ENCODE data around the gene MEIOC. TPM values are rescaled to one million over a fixed set of nuclear protein-coding genes. Genes with fewer than 3 reads are reported as not detected.

MEIOC gene
- total and polyA plus RNA-seq, 2 of the 4 experiments (the other 2 are of a cell fraction), result 0.27 to 0.36 TPM

- Histone ChIP-seq H4K8ac (ENCODE audit: low read depth in 2 of 2, low read length in 2 of 2) (no peak overlapping the region), H3K9ac (ENCODE audit: low read depth, low read length) (no peak overlapping the region), H4K20me1 (ENCODE audit: insufficient read depth, low read length) (no peaks in the 10 kb centered on the region), H3K18ac (ENCODE audit: low read depth, low read length) (no peak overlapping the region), H2BK15ac (ENCODE audit: low read depth, low read length) (no peak overlapping the region), H3K27ac (ENCODE audit: insufficient read depth, low read length) (no peak overlapping the region), H3K9me3 (ENCODE audit: control insufficient read depth, insufficient read depth, low read length) (no peaks in the 10 kb centered on the region), H2BK20ac (ENCODE audit: low read depth, low read length) (no peak overlapping the region), H3K27me3 (ENCODE audit: control insufficient read depth, insufficient read depth, low read length) (peaks cover 10% of the 10 kb centered on the region), H3K4me1 (ENCODE audit: control insufficient read depth, insufficient read depth, low read length) (no peaks in the 10 kb centered on the region), H2AK9ac (replicated peaks; ENCODE audit: low read depth, low read length, poor library complexity) (no peak overlapping the region), H3K23ac (ENCODE audit: low read depth, low read length) (no peak overlapping the region), H2AK5ac (ENCODE audit: low read depth, low read length) (no peak overlapping the region), H2BK5ac (ENCODE audit: low read depth, low read length, poor library complexity, severe bottlenecking) (no peak overlapping the region), H2AFZ (replicated peaks; ENCODE audit: low read length, poor library complexity) (no peak overlapping the region), H3K36me3 (ENCODE audit: control insufficient read depth, insufficient read depth, low read length) (no peaks in the 10 kb centered on the region), H3K4ac (ENCODE audit: low read depth, low read length) (no peak overlapping the region), H3K56ac (ENCODE audit: extremely low read depth, insufficient read depth, low read length) (no peak overlapping the region), H3K4me2 (ENCODE audit: low read depth, low read length) (no peak overlapping the region), H2BK120ac (ENCODE audit: low read depth, low read length) (no peak overlapping the region), H3K79me1 (ENCODE audit: low read depth in 1 of 2, low read length in 2 of 2) (no peaks in the 10 kb centered on the region), H3K14ac (replicated peaks; ENCODE audit: low read depth, low read length) (no peak overlapping the region), H4K5ac (ENCODE audit: low read depth, low read length) (no peak overlapping the region), H3K9me1 (ENCODE audit: insufficient read depth, low read length) (no peaks in the 10 kb centered on the region), H3K4me3 (ENCODE audit: insufficient read depth, low read depth, low read length) (no peak overlapping the region), H4K91ac (ENCODE audit: insufficient read depth, low read depth, low read length) (no peak overlapping the region)
- POLR2A ChIA-PET (ENCODE audit: unreplicated experiment), result no interaction called here
- ATAC-seq (ENCODE audit: low read depth), result no peak
- no peak for DNase-seq
- dilution Hi-C loops (cut with HindIII; ENCODE audit: low sequenced_read_pairs, unreplicated experiment), result no loop called here
- in situ Hi-C loops (cut with MboI; ENCODE audit: low sequenced_read_pairs), result loop anchor here (10.0 to 25.0 kb wide), 2 partner anchors 241 to 433 kb away; partner anchors contain the start of gene UBTF
- TF ChIP-seq BHLHE40 (IDR thresholded peaks at IDR 0.05; ENCODE audit: low read depth, low read length), result no peak
- no peak for TF ChIP-seq SMC3 (IDR thresholded peaks at IDR 0.05; ENCODE audit: low read depth, low read length)
- no peak for TF ChIP-seq MAFK (IDR thresholded peaks at IDR 0.05; ENCODE audit: low read depth, low read length)
- TF ChIP-seq, protein P1, sequence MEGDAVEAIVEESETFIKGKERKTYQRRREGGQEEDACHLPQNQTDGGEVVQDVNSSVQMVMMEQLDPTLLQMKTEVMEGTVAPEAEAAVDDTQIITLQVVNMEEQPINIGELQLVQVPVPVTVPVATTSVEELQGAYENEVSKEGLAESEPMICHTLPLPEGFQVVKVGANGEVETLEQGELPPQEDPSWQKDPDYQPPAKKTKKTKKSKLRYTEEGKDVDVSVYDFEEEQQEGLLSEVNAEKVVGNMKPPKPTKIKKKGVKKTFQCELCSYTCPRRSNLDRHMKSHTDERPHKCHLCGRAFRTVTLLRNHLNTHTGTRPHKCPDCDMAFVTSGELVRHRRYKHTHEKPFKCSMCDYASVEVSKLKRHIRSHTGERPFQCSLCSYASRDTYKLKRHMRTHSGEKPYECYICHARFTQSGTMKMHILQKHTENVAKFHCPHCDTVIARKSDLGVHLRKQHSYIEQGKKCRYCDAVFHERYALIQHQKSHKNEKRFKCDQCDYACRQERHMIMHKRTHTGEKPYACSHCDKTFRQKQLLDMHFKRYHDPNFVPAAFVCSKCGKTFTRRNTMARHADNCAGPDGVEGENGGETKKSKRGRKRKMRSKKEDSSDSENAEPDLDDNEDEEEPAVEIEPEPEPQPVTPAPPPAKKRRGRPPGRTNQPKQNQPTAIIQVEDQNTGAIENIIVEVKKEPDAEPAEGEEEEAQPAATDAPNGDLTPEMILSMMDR (conservative IDR thresholded peaks at IDR 0.05; ENCODE audit: low read depth, low read length), result no peak
- TF ChIP-seq NFE2L2 (IDR thresholded peaks at IDR 0.05; ENCODE audit: low read depth, low read length), result no peak
- TF ChIP-seq POLR2A (IDR thresholded peaks at IDR 0.05; ENCODE audit: low read depth, low read length), result no peak
- TF ChIP-seq CHD1 (IDR thresholded peaks at IDR 0.05; ENCODE audit: low read depth, low read length), result no peak
- TF ChIP-seq FOS (IDR thresholded peaks at IDR 0.05; ENCODE audit: low read depth, low read length), result no peak
- intact Hi-C loops (cut with micrococcal nuclease), result no loop called here
- BruUV-seq (replicated peaks), result no TSS peak
- 80% methylated on average over 4 of the region's 12 CpGs; no CpG with 5 or more reads in 1 of the 2 experiments for WGBS, 2 experiments (ENCODE audit: extremely low coverage in 2 of 2, insufficient read length in 1 of 2)
- CTCF ChIA-PET, result no interaction called here
Measured at GRCh38 chr17:44645341-44645740, 10.9 kb upstream of the MEIOC start.

All from IMR-90 (cell line).